A673 (cell line): ENCODE measurements around the gene CNEP1R1. TPM values are rescaled to one million over a fixed set of nuclear protein-coding genes. Genes with fewer than 3 reads are reported as not detected.

ENCODE experiments used
- BruUV-seq: library from RNA; stranded (reverse); fragments of 400-500 nt; replicated peaks from 2 replicates; lab custom pipeline; 2021; lab: Mats Ljungman, UMichigan
- CTCF ChIA-PET: fragments of 300-600 bp; sonication (Branson Sonifier 250); formaldehyde crosslinking; loops from one replicate; lab custom pipeline; 2022; ENCODE audit warnings: antibody characterized with exemption; lab: Charles Lee
- POLR2A ChIA-PET: fragments of 300-600 bp; sonication (Branson Sonifier 250); formaldehyde crosslinking; loops from one replicate; lab custom pipeline; 2022; ENCODE audit warnings: antibody characterized with exemption; ENCODE audit not compliant: low non-redundant PET; lab: Charles Lee
- DNase-seq: peaks from one replicate; pipeline ENCODE4 v3.0.0-alpha.2; 2015; ENCODE audit warnings: low spot score
- H3K27ac ChIP-seq: fragments of 200-600 bp; sonication (generic); 2 replicates; pipeline ENCODE4 v1.5.1; 2016; ENCODE audit warnings: mixed run types, low read depth, mild to moderate bottlenecking, mixed read lengths, antibody characterized with exemption, low read length; ENCODE audit not compliant: poor library complexity, severe bottlenecking
- H3K27me3 ChIP-seq: fragments of 200-600 bp; sonication (generic); replicated peaks from 2 replicates; pipeline ENCODE4 v1.6.1; 2017; ENCODE audit warnings: mixed run types, low read depth, mild to moderate bottlenecking, mixed read lengths, antibody characterized with exemption, low read length; ENCODE audit not compliant: insufficient read depth, poor library complexity
- H3K36me3 ChIP-seq: fragments of 200-600 bp; sonication (generic); 2 replicates; pipeline ENCODE4 v1.6.1; 2016; ENCODE audit warnings: mixed run types, mild to moderate bottlenecking, mixed read lengths, antibody characterized with exemption, low read length; ENCODE audit not compliant: insufficient read depth, poor library complexity, severe bottlenecking
- H3K4me1 ChIP-seq: fragments of 200-600 bp; sonication (generic); 2 replicates; pipeline ENCODE4 v1.6.1; 2017; ENCODE audit warnings: mixed run types, mild to moderate bottlenecking, mixed read lengths, antibody characterized with exemption, low read length; ENCODE audit not compliant: insufficient read depth, poor library complexity, severe bottlenecking
- H3K4me3 ChIP-seq: fragments of 200-600 bp; sonication (generic); 2 replicates; pipeline ENCODE4 v1.5.1; 2016; ENCODE audit warnings: low read depth, mixed run types, mild to moderate bottlenecking, mixed read lengths, low read length; ENCODE audit not compliant: poor library complexity, severe bottlenecking
- H3K9me3 ChIP-seq: fragments of 200-600 bp; sonication (generic); 2 replicates; pipeline ENCODE4 v1.6.1; 2016; ENCODE audit warnings: mixed run types, low read depth, mild to moderate bottlenecking, mixed read lengths, antibody characterized with exemption, low read length; ENCODE audit not compliant: poor library complexity, severe bottlenecking
- EZH2 ChIP-seq: fragments of 200-600 bp; sonication (generic); IDR thresholded peaks from 2 replicates; pipeline ENCODE4 v1.6.1; 2017; ENCODE audit warnings: borderline replicate concordance, low read depth, mild to moderate bottlenecking, mixed read lengths, antibody characterized with exemption, low read length; ENCODE audit not compliant: poor library complexity, severe bottlenecking
- intact Hi-C: fragments of 100-400 bp; cut with micrococcal nuclease; formaldehyde crosslinking; loops from one replicate; pipeline ENCODE4 v1.10.0; 2022; ENCODE audit not compliant: unreplicated experiment
- total RNA-seq: library from RNA; stranded (reverse); gene quantifications from 2 replicates; pipeline ENCODE4 v1.2.3, GENCODE V29; 2021
- TF ChIP-seq, protein P1 (sequence below): fragments of 300-800, 200-600 bp; sonication (generic); conservative IDR thresholded peaks from 2 replicates; pipeline ENCODE4 v1.5.1; 2017; ENCODE audit warnings: low read depth, mild to moderate bottlenecking, antibody characterized with exemption, low read length, moderate library complexity, mixed read lengths

Gene CNEP1R1
- total RNA-seq, 1 experiment from 2014 or later: 23.5 TPM

DNA sequence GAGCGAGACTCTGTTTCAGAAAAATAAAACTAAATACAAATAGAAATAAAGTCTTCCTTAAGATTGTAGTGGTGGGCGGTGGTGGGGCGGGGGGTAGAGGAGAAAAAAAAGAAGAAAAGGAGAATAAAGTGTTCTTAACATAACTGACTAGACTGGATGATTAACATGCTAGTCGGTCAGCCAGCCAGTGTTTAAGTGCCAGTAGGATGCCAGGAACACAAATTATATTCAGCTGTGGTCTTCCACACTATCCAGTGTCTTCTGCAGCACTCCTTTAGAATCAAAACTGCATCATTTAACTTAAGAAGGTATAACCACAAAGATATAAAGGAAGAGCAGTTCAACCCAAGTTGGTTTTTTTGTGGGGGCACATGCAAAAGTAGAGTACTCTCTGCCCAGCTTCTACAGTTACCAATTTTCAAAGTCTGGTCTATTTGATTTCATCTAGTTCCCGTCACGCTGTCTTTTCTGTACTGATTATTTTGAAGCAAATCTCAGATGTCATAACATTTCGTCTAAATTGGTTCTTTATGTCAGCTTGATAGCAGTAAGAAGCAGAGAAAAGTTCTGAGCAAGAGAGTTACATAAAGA lies 56.5 kb downstream of the CNEP1R1 start:
- no peaks in the 10 kb centered on the region for H3K4me1 ChIP-seq
- intact Hi-C loops: no loop called here
- H3K4me3 ChIP-seq: no peak overlapping the region
- no TSS peak for BruUV-seq
- H3K27ac ChIP-seq: no peak overlapping the region
- peaks cover 61% of the 10 kb centered on the region for H3K36me3 ChIP-seq
- ChIA-PET POLR2A (no interaction called here), CTCF (no interaction called here)
- no peak for DNase-seq
- TF ChIP-seq EZH2: no peak
- TF ChIP-seq, protein P1, sequence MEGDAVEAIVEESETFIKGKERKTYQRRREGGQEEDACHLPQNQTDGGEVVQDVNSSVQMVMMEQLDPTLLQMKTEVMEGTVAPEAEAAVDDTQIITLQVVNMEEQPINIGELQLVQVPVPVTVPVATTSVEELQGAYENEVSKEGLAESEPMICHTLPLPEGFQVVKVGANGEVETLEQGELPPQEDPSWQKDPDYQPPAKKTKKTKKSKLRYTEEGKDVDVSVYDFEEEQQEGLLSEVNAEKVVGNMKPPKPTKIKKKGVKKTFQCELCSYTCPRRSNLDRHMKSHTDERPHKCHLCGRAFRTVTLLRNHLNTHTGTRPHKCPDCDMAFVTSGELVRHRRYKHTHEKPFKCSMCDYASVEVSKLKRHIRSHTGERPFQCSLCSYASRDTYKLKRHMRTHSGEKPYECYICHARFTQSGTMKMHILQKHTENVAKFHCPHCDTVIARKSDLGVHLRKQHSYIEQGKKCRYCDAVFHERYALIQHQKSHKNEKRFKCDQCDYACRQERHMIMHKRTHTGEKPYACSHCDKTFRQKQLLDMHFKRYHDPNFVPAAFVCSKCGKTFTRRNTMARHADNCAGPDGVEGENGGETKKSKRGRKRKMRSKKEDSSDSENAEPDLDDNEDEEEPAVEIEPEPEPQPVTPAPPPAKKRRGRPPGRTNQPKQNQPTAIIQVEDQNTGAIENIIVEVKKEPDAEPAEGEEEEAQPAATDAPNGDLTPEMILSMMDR: no peak
- H3K9me3 ChIP-seq: no peaks in the 10 kb centered on the region
- no peaks in the 10 kb centered on the region for H3K27me3 ChIP-seq

DNA sequence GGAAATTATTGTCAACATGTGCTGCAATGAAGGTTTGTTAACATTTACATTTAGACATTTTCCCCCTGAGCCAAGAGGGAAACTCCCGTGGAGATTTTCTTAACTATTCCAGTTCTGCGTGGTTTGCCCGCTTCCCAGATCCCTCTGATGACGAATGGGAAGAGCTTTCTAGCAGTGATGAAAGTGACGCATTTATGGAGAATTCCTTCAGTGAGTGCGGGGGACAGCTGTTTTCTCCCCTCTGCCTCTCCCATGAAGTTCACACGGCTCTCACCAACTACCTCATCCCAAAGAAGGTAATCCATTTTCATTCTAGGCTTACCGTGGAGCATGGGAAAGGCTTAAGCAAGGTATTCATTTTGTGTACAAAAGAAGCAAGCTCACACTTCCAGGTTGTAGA lies 59.0 kb downstream of the CNEP1R1 start:
- Histone ChIP-seq H3K27ac (no peak overlapping the region), H3K4me3 (no peak overlapping the region), H3K36me3 (peaks cover 59% of the 10 kb centered on the region), H3K9me3 (no peaks in the 10 kb centered on the region), H3K4me1 (no peaks in the 10 kb centered on the region), H3K27me3 (no peaks in the 10 kb centered on the region)
- DNase-seq: no peak
- no TSS peak for BruUV-seq
- CTCF ChIA-PET: no interaction called here
- intact Hi-C loops: no loop called here
- POLR2A ChIA-PET: no interaction called here
- TF ChIP-seq EZH2: no peak
- TF ChIP-seq, protein P1: no peak

DNA sequence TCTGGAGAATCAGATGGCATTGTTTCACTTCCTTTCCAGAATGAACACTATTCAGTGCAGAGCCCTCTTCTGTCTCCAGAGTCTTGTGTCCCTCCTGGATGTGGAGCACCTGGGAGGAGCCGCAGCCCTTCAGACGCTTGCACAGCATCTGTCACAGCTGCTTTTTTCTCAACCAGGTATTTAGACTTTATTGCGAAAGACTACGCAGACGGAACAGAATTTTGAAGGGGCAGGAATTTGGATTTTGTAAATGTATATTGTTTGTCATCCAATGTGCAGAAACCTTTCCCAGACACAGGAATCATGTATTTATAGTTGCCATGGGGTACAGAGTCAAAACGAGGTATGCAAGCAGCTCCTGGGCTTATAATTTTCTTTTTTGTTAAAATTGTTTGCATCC lies 61.2 kb downstream of the CNEP1R1 start:
- no peaks in the 10 kb centered on the region for H3K9me3 ChIP-seq
- TF ChIP-seq, protein P1: no peak
- no peak for TF ChIP-seq EZH2
- H3K27ac ChIP-seq: no peak overlapping the region
- no peaks in the 10 kb centered on the region for H3K4me1 ChIP-seq
- ChIA-PET POLR2A (no interaction called here), CTCF (no interaction called here)
- H3K27me3 ChIP-seq: no peaks in the 10 kb centered on the region
- BruUV-seq: no TSS peak
- intact Hi-C loops: no loop called here
- DNase-seq: no peak
- no peak overlapping the region for H3K4me3 ChIP-seq
- H3K36me3 ChIP-seq: peaks cover 52% of the 10 kb centered on the region

Other genes starting within 250 kb of the CNEP1R1 start
- 11.1 and 12.5 TPM in 2 replicates for gene ZNF423, start 169.1 kb upstream of the CNEP1R1 start, total RNA-seq
- gene HEATR3, start 40.7 kb downstream of the CNEP1R1 start, total RNA-seq: 29.4 and 41.8 TPM in 2 replicates
- 16.8 and 18.3 TPM in 2 replicates for gene TENT4B, start 128.1 kb downstream of the CNEP1R1 start, total RNA-seq
- gene ADCY7, start 241.3 kb downstream of the CNEP1R1 start, total RNA-seq: 5.4 and 5.5 TPM in 2 replicates